Astrocyte (in vitro differentiated cells and primary cell): ENCODE data around the gene PLEKHG4B.

Experiments
- EZH2 ChIP-seq: IDR thresholded peaks from 2 replicates; pipeline ENCODE4 v1.6.1; 2012; ENCODE audit warnings: mild to moderate bottlenecking, low read length, inconsistent platforms; ENCODE audit not compliant: insufficient read depth
- TF ChIP-seq, protein P1 (sequence below): IDR thresholded peaks from 2 replicates; pipeline ENCODE4 v1.5.1; 2011; ENCODE audit warnings: low read depth, mild to moderate bottlenecking, inconsistent platforms, low read length, moderate library complexity; ENCODE audit not compliant: insufficient read depth

DNA sequence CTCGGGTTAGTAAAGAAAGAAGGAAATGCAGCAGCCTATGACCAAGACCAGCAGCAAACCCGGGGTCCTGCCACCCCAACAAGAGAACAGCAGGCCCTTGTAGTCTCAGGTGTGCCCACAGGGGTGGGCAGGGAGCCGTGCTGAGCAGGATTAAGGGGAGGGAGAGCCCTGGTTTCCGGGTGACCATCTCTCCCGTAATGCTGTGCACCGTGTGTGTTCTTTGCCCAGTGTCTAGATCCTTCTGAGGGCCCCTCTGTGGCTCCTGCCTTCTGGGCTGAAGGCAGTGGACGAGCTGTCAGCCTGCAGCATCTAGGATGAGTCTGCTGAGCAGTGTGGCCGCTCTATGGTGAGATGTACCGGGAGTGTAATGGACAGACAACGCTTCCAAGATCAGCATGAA, 12.7 kb upstream of the PLEKHG4B start:
- TF ChIP-seq, protein P1, sequence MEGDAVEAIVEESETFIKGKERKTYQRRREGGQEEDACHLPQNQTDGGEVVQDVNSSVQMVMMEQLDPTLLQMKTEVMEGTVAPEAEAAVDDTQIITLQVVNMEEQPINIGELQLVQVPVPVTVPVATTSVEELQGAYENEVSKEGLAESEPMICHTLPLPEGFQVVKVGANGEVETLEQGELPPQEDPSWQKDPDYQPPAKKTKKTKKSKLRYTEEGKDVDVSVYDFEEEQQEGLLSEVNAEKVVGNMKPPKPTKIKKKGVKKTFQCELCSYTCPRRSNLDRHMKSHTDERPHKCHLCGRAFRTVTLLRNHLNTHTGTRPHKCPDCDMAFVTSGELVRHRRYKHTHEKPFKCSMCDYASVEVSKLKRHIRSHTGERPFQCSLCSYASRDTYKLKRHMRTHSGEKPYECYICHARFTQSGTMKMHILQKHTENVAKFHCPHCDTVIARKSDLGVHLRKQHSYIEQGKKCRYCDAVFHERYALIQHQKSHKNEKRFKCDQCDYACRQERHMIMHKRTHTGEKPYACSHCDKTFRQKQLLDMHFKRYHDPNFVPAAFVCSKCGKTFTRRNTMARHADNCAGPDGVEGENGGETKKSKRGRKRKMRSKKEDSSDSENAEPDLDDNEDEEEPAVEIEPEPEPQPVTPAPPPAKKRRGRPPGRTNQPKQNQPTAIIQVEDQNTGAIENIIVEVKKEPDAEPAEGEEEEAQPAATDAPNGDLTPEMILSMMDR, result no peak
- TF ChIP-seq EZH2, result no peak
